IMR-90 (cell line): ENCODE measurements around the gene MAZ. TPM values are rescaled to one million over a fixed set of nuclear protein-coding genes. Genes with fewer than 3 reads are reported as not detected.
A peak's percentile ranks its signal among the peaks of the same experiment; 100 is the strongest.

Source experiments
- ATAC-seq: fragments of 200-7000 bp; cut with Tn5 transposase; 2 replicates; pipeline ENCODE4 v1.9.1; 2020; ENCODE audit warnings: low read depth, mild to moderate bottlenecking, moderate library complexity
- BruUV-seq: library from RNA; stranded (reverse); fragments of 400-500 nt; replicated peaks from 2 replicates; lab custom pipeline; 2021; lab: Mats Ljungman, UMichigan
- CTCF ChIA-PET: fragments of 300-600 bp; formaldehyde crosslinking; extraction: SDS; loops from one replicate; lab custom pipeline; 2021; ENCODE audit warnings: antibody characterized with exemption; lab: Yijun Ruan, JAX
- POLR2A ChIA-PET: fragments of 300-600 bp; sonication (Branson Sonifier 250); formaldehyde crosslinking; loops from one replicate; lab custom pipeline; 2022; ENCODE audit warnings: antibody characterized with exemption; ENCODE audit not compliant: unreplicated experiment; lab: Charles Lee
- DNase-seq: peaks from one replicate; pipeline ENCODE4 v3.0.0; 2013
- H2AFZ ChIP-seq: replicated peaks from 2 replicates; pipeline ENCODE3; 2013; ENCODE audit warnings: low read length, mild to moderate bottlenecking; ENCODE audit not compliant: poor library complexity
- H2AK5ac ChIP-seq: 2 replicates; pipeline ENCODE4 v1.6.1; 2013; ENCODE audit warnings: low read depth, low read length, inconsistent platforms
- H2AK9ac ChIP-seq: replicated peaks from 2 replicates; pipeline ENCODE3; 2013; ENCODE audit warnings: mild to moderate bottlenecking, low read depth, low read length, moderate library complexity; ENCODE audit not compliant: poor library complexity
- H2BK120ac ChIP-seq: 2 replicates; pipeline ENCODE4 v1.6.1; 2013; ENCODE audit warnings: low read depth, low read length, inconsistent platforms
- H2BK15ac ChIP-seq: 3 replicates; pipeline ENCODE4 v1.6.1; 2013; ENCODE audit warnings: low read depth, low read length, inconsistent platforms
- H2BK20ac ChIP-seq: 2 replicates; pipeline ENCODE4 v1.6.1; 2013; ENCODE audit warnings: low read depth, mild to moderate bottlenecking, inconsistent platforms, low read length, moderate library complexity
- H2BK5ac ChIP-seq: 2 replicates; pipeline ENCODE4 v1.6.1; 2013; ENCODE audit warnings: mild to moderate bottlenecking, low read depth, low read length, inconsistent platforms; ENCODE audit not compliant: poor library complexity, severe bottlenecking
- H3K14ac ChIP-seq: replicated peaks from 2 replicates; pipeline ENCODE4 v1.6.1; 2013; ENCODE audit warnings: low read depth, low read length, inconsistent platforms
- H3K18ac ChIP-seq: 2 replicates; pipeline ENCODE4 v1.6.1; 2013; ENCODE audit warnings: low read depth, low read length, control low read depth
- H3K23ac ChIP-seq: 2 replicates; pipeline ENCODE4 v1.6.1; 2013; ENCODE audit warnings: low read depth, low read length, inconsistent platforms
- H3K27ac ChIP-seq: 2 replicates; pipeline ENCODE4 v1.5.1; 2013; ENCODE audit warnings: mild to moderate bottlenecking, control low read depth, low read length; ENCODE audit not compliant: insufficient read depth
- H3K27me3 ChIP-seq: 2 replicates; pipeline ENCODE4 v1.6.1; 2013; ENCODE audit warnings: low read length; ENCODE audit not compliant: control insufficient read depth, insufficient read depth
- H3K36me3 ChIP-seq: 2 replicates; pipeline ENCODE4 v1.6.1; 2013; ENCODE audit warnings: low read length, mixed read lengths; ENCODE audit not compliant: control insufficient read depth, insufficient read depth
- H3K4ac ChIP-seq: 2 replicates; pipeline ENCODE4 v1.6.1; 2013; ENCODE audit warnings: low read depth, low read length, inconsistent platforms
- H3K4me1 ChIP-seq: 2 replicates; pipeline ENCODE4 v1.6.1; 2013; ENCODE audit warnings: low read length, mixed read lengths; ENCODE audit not compliant: control insufficient read depth, insufficient read depth
- H3K4me2 ChIP-seq: 2 replicates; pipeline ENCODE4 v1.6.1; 2013; ENCODE audit warnings: low read depth, mild to moderate bottlenecking, control low read depth, low read length, moderate library complexity
- H3K4me3 ChIP-seq: 2 replicates; pipeline ENCODE4 v1.5.1; 2013; ENCODE audit warnings: low read depth, mild to moderate bottlenecking, control low read depth, low read length, moderate library complexity; ENCODE audit not compliant: insufficient read depth
- H3K56ac ChIP-seq: 2 replicates; pipeline ENCODE4 v1.6.1; 2013; ENCODE audit warnings: low read length, inconsistent platforms; ENCODE audit not compliant: insufficient read depth; ENCODE audit errors: extremely low read depth
- H3K79me1 ChIP-seq, 2 experiments: 2 replicates each; pipeline ENCODE4 v1.6.1; 2013; ENCODE audit warnings: low read length in 2 of 2, inconsistent platforms in 1 of 2, low read depth in 1 of 2
- H3K9ac ChIP-seq: 2 replicates; pipeline ENCODE4 v1.6.1; 2013; ENCODE audit warnings: low read depth, low read length, control low read depth
- H3K9me1 ChIP-seq: 2 replicates; pipeline ENCODE4 v1.6.1; 2013; ENCODE audit warnings: low read length, inconsistent platforms; ENCODE audit not compliant: insufficient read depth
- H3K9me3 ChIP-seq: 2 replicates; pipeline ENCODE4 v1.6.1; 2013; ENCODE audit warnings: low read length; ENCODE audit not compliant: control insufficient read depth, insufficient read depth
- H4K20me1 ChIP-seq: 2 replicates; pipeline ENCODE4 v1.6.1; 2013; ENCODE audit warnings: low read length, inconsistent platforms; ENCODE audit not compliant: insufficient read depth
- H4K5ac ChIP-seq: 2 replicates; pipeline ENCODE4 v1.6.1; 2013; ENCODE audit warnings: mild to moderate bottlenecking, low read depth, low read length, control low read depth
- H4K8ac ChIP-seq, 2 experiments: 2 replicates each; pipeline ENCODE4 v1.6.1; 2013; ENCODE audit warnings: low read depth in 2 of 2, low read length in 2 of 2, control low read depth in 1 of 2, inconsistent platforms in 1 of 2
- H4K91ac ChIP-seq: 2 replicates; pipeline ENCODE4 v1.6.1; 2013; ENCODE audit warnings: low read depth, low read length, inconsistent platforms; ENCODE audit not compliant: insufficient read depth
- BHLHE40 ChIP-seq: fragments of 150-350 bp; IDR thresholded peaks from 2 replicates; pipeline ENCODE4 v1.6.1; 2016; ENCODE audit warnings: mild to moderate bottlenecking, low read depth, low read length
- RCOR1 ChIP-seq: IDR thresholded peaks from 2 replicates; pipeline ENCODE4 v1.6.1; 2012; ENCODE audit warnings: mild to moderate bottlenecking, low read length, improper control_type of control experiment; ENCODE audit not compliant: insufficient replicate concordance
- WGBS, 2 experiments: methylation state at CpG; one replicate each; pipeline versions ENCODE4 v1.1.5 to v1.1.7; 2013; ENCODE audit warnings: missing lambda C conversion rate in 2 of 2; ENCODE audit not compliant: insufficient read length in 1 of 2; ENCODE audit errors: extremely low coverage in 2 of 2; 5-methylcytosine and 5-hydroxymethylcytosine counted together
- dilution Hi-C: fragments of 300-500 bp; cut with HindIII; formaldehyde crosslinking; loops from one replicate; pipeline ENCODE4 v1.14.3; 2018; ENCODE audit warnings: low sequenced_read_pairs; ENCODE audit not compliant: unreplicated experiment
- in situ Hi-C: fragments of 300-500 bp; cut with MboI; formaldehyde crosslinking; loops from 3 replicates; pipeline ENCODE4 v1.14.3; 2019; ENCODE audit warnings: low sequenced_read_pairs, inconsistent platforms, mixed read lengths
- intact Hi-C: fragments of 100-400 bp; cut with micrococcal nuclease; formaldehyde crosslinking; loops from 2 replicates; pipeline ENCODE4 v1.10.0; 2022
- polyA plus RNA-seq, 3 experiments: library from polyadenylated mRNA; depleted of rRNA; stranded (reverse); fragments of >200 nt; gene quantifications; 2 replicates each; pipeline ENCODE4 v1.2.3, GENCODE V29; 2012; ENCODE audit warnings: low replicate concordance in 1 of 3
- total RNA-seq: library from RNA; depleted of rRNA; stranded (reverse); fragments of >200 nt; gene quantifications from 2 replicates; pipeline ENCODE4 v1.2.3, GENCODE V29; 2012

MAZ gene
- total and polyA plus RNA-seq, 2 of the 4 experiments (the other 2 are of a cell fraction), result 113 to 138 TPM

DNA sequence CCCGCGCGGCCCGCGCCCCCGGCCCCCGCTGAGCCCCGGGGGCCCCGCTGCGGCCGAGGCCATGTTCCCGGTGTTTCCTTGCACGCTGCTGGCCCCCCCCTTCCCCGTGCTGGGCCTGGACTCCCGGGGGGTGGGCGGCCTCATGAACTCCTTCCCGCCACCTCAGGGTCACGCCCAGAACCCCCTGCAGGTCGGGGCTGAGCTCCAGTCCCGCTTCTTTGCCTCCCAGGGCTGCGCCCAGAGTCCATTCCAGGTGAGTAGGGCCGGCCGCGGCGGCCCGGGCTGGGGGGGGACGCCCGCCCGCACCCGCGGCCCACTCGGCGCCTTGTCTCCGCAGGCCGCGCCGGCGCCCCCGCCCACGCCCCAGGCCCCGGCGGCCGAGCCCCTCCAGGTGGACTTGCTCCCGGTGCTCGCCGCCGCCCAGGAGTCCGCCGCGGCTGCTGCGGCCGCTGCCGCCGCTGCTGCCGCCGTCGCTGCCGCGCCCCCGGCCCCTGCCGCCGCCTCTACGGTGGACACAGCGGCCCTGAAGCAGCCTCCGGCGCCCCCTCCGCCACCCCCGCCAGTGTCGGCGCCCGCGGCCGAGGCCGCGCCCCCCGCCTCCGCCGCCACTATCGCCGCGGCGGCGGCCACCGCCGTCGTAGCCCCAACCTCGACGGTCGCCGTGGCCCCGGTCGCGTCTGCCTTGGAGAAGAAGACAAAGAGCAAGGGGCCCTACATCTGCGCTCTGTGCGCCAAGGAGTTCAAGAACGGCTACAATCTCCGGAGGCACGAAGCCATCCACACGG, 504 bp downstream of the MAZ start:
- dilution Hi-C loops (no loop called here), in situ Hi-C loops (no loop called here), intact Hi-C loops (loop anchor here (1.0 kb wide), 1 partner anchor 41 kb away; no protein-coding TSS in a partner anchor)
- peak overlapping the region; percentile 73; the same call in 1 of the 2 replicates for H3K56ac ChIP-seq
- peak overlapping the region; percentile 59; the same call in 1 of the 2 replicates for H3K14ac ChIP-seq
- H2BK15ac ChIP-seq, result no peak overlapping the region
- no peak overlapping the region for H2BK20ac ChIP-seq
- peak overlapping the region; percentile 86 for H4K91ac ChIP-seq
- peak overlapping the region; percentile 91 for H3K4ac ChIP-seq
- H3K79me1 ChIP-seq, result peaks cover 4 to 35% of the 10 kb centered on the region in 2 experiments; a peak in 3 of 4 replicates
- peak overlapping the region; percentile 48 for H2BK120ac ChIP-seq
- H2AK5ac ChIP-seq, result peak overlapping the region; percentile 89
- H3K27me3 ChIP-seq, result no peaks in the 10 kb centered on the region
- ChIA-PET POLR2A (interaction anchor here (1.1 kb wide), 1 partner anchor 9 kb away, joined by 5 read pairs; no protein-coding TSS in a partner anchor), CTCF (interaction anchor here (1.1 to 2.4 kb wide), 2 partner anchors 9 to 42 kb away, joined by 4 to 10 read pairs; partner anchors contain the start of gene PAGR1)
- no peaks in the 10 kb centered on the region for H3K9me3 ChIP-seq
- no TSS peak for BruUV-seq
- peak overlapping the region; percentile 45; the same call in 1 of the 2 replicates for H4K5ac ChIP-seq
- H3K9me1 ChIP-seq, result 0 out of 2 replicates have a peak, but pooled peaks cover 3% of the 10 kb centered on the region
- H3K4me3 ChIP-seq, result peak overlapping the region; percentile 62
- peak overlapping the region; percentile 86 for H3K9ac ChIP-seq
- H2AK9ac ChIP-seq, result peak overlapping the region; percentile 95
- no peak for ATAC-seq
- H2BK5ac ChIP-seq, result peak overlapping the region; percentile 88
- H2AFZ ChIP-seq, result peak overlapping the region; percentile 79
- peaks cover 17% of the 10 kb centered on the region for H3K36me3 ChIP-seq
- H3K18ac ChIP-seq, result peak overlapping the region; percentile 27; the same call in 1 of the 2 replicates
- H3K4me2 ChIP-seq, result peak overlapping the region; percentile 71
- H4K20me1 ChIP-seq, result peaks cover 30% of the 10 kb centered on the region
- peak overlapping the region; percentile 96; the same call in 1 of the 2 replicates for H3K23ac ChIP-seq
- peak overlapping the region; percentile 2 to 82; a peak in 2 of 4 replicates for H4K8ac ChIP-seq
- TF ChIP-seq BHLHE40, result no peak
- no peak for TF ChIP-seq RCOR1
- WGBS, 2 experiments, result 0% methylated on average over 66 of the region's 99 CpGs; no CpG with 5 or more reads in 1 of the 2 experiments
- H3K27ac ChIP-seq, result peak overlapping the region; percentile 95
- DNase-seq, result no peak
- peaks cover 20% of the 10 kb centered on the region for H3K4me1 ChIP-seq
